ENCODE measurements around the gene GLS2.
"Not testable (repeated sequence)": the region's sequence is repeated elsewhere in the genome, so short reads cannot be mapped to it uniquely, and the experiment has no call there.

The GLS2 gene

DNA sequence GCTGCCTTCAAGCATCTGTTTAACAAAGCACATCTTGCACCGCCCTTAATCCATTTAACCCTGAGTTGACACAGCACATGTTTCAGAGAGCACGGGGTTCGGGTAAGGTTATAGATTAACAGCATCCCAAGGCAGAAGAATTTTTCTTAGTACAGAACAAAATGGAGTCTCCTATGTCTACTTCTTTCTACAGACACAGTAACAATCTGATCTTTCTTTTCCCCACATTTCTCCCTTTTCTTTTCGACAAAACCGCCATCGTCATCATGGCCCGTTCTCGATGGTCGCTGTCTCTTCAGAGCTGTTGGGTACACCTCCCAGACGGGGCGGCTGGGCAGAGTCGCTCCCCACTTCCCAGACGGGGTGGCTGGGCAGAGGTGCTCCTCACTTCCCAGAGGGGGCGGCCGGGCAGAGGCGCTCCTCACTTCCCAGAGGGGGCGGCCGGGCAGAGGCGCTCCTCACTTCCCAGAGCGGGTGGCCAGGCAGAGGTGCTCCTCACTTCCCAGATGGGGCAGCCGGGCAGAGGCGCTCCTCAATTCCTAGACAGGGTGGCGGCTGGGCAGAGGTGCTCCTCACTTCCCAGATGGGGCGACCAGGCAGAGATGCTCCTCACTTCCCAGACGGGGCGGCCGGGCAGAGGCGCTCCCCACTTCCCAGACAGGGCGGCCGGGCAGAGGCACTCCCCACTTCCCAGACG lies 5.6 kb upstream of the GLS2 start:
- not testable (repeated sequence) for DNase-seq (ENCODE audit: low read depth in 1 of 2, low spot score in 1 of 2)

- no peak for DNase-seq (ENCODE audit: low read depth in 1 of 2, low spot score in 1 of 2)
Observed at GRCh38 chr12:56490360-56490759, 2.4 kb upstream of the GLS2 start.

DNA sequence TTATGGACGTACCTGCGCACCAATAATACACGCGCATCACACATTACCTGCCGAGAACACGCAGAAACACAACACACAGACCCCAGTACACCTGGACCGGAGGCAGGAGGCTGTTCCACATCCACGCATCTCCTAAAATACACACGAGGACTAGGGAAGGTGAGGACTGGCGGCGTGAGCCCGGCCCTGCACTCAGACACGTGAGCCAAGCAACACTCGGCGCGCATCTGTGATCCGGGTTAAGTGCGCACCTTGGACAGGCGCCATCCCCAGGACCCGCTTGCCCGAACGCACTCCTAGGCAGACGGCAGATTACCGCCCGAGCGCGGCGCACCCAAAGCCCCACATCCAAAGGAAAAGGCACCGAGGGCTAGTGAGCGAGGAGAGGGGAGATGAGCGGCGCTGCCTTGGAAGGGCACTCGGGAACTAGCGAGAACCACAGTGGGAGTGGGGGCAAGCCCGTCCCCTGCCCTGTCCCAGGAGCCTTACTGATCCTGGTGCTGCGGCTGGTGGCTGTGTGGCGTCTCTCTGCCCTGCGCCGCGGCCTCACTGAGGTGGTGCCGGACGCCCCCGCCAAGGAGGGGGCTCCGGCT lies 417 bp downstream of the GLS2 start:
- no peak for DNase-seq (ENCODE audit: low read depth in 1 of 2, low spot score in 1 of 2)

GRCh38 chr12:56486694-56487093 lies 1.3 kb downstream of the GLS2 start:
- no peak for DNase-seq (ENCODE audit: low read depth in 1 of 2, low spot score in 1 of 2)

DNA sequence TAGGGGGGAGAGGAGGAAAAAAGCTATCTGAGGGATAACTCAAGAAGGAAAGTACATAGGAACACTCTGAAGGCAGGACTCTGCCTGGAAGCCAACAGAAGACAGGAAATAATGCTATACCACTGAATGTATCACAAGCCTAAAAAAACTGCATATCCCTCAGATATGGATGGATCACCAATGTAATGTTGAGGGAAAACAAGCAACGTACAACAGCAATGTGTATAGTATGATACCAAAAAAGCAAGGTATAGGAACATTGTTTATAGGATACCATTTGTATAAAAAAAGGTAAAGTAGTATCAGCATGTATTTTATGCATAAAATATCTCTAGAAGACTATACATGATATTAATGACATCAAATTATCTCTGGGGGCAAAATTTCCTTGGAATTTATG lies 3.4 kb downstream of the GLS2 start:
- DNase-seq (ENCODE audit: low read depth in 1 of 2, low spot score in 1 of 2): no peak

GRCh38 chr12:56479625-56480024 lies 8.3 kb downstream of the GLS2 start:
- DNase-seq (ENCODE audit: low read depth in 1 of 2, low spot score in 1 of 2): no peak

- no peak for DNase-seq (ENCODE audit: low read depth in 1 of 2, low spot score in 1 of 2)
Observed at GRCh38 chr12:56477521-56478225, 10.3 kb downstream of the GLS2 start.

DNA sequence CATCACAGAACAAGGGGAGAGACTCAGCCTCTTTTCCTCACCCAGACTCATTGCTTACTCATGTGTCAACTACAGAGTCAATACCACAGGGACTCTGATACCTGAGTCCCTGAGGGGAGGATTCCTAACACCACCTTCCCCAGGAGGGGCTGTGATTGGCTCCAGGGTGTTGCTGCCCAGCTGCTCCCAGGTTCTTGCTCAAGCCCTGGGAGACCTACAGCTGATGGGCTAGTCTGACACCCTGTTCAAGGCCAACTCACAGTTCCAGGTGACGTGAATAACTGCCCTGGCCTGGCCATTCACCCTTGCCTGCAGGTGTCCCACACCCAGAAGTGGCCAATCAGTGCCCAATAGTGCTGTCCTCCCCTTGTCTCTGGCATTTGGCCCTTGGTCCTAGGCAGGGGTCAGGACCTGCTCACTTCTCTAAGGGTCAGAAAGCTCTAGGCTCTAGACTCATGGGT lies 11.0 kb downstream of the GLS2 start:
- DNase-seq (ENCODE audit: low read depth in 1 of 2, low spot score in 1 of 2): no peak

DNA sequence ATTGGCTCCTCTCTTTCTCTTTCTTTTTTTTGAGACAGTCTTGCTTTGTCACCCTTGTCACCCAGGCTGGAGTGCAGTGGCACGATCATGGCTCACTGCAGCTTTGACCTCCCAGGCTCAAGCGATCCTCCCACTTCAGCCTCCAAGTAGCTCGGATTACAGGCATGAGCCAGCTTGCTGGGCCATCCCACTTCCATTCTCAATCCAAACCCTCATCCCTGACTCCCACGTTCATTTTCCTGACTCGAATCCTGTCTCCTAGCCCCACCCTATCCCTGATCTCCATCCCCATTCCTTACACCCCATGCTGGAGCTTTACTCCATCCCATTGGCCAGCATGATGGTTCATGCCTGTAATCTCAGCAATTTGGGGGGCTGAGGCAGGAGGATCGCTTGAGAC lies 11.8 kb downstream of the GLS2 start:
- DNase-seq (ENCODE audit: low read depth in 1 of 2, low spot score in 1 of 2): no peak

GRCh38 chr12:56474389-56474788 lies 13.6 kb downstream of the GLS2 start:
- no peak for DNase-seq (ENCODE audit: low read depth in 1 of 2, low spot score in 1 of 2)

DNA sequence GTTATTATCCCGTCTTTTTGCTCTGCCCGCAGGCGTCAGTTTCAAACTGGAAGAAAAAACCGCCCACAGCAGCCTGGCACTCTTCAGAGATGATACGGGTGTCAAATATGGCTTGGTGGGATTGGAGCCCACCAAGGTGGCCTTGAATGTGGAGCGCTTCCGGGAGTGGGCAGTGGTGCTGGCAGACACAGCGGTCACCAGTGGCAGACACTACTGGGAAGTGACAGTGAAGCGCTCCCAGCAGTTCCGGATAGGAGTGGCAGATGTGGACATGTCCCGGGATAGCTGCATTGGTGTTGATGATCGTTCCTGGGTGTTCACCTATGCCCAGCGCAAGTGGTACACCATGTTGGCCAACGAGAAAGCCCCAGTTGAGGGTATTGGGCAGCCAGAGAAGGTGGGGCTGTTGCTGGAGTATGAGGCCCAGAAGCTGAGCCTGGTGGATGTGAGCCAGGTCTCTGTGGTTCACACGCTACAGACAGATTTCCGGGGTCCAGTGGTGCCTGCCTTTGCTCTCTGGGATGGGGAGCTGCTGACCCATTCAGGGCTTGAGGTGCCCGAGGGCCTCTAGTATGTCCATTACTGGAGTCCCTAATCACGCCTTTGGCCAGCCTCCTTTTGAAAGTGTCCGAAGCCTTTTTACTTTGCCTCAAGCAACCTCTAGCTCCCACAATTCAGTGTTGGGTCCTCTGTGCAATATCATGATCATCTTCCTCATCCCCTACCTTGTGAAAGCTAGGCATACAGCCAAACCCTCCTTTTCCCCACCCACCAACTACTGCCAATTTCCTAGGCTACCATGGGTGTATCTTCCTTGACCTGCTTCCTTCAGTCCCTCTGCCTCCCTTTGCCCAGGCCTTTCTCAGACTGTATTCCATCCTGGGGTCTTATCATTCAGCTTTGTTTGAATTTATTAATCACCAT lies 18.7 kb downstream of the GLS2 start:
- no peak for DNase-seq (ENCODE audit: low read depth in 1 of 2, low spot score in 1 of 2)

DNA sequence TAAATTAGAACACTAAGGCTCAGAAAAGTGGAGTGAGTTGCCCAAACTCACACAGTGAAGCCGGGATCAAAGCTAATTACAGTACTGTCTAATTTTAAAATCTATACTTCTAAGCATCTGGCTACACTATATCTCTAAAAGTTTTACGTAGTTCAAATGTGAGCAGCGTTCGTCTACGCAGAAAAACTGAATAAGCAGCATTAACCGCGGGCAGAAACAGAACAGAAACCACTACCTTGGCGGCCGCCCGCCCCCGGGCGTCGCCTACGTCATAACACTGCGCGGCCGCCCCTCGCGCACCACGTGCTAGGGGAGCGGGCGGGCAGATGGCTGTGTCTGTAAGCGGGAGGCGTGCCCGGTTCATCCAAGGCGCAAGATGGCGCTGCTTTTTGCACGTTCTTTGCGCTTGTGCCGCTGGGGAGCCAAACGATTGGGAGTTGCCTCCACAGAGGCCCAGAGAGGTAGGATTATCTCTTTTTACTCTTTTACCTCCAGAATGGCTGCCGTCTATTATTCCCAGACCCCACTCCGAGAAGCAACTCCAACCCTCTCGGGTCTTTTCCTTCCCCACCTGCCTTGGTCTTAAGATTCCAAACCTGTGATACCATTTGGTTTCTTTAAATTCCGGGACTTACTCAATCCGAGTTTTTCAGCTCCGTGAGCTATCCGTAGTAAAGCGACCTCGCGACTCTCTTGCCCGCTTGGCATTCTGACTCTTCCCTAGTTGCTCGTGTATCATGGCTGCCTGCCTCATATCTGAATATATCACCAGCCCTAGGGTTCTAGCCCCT lies 19.6 kb downstream of the GLS2 start, which contains the start of gene SPRYD4:
Gene SPRYD4 (plus strand): TSS at position 363 of the 791 bp plus-strand sequence. CDS start 14 bp downstream, at position 377.
- DNase-seq (ENCODE audit: low read depth in 1 of 2, low spot score in 1 of 2): peak; percentile 89 to 90

GRCh38 chr12:56462565-56462964 lies 25.4 kb downstream of the GLS2 start:
- DNase-seq (ENCODE audit: low read depth in 1 of 2, low spot score in 1 of 2): no peak

DNA sequence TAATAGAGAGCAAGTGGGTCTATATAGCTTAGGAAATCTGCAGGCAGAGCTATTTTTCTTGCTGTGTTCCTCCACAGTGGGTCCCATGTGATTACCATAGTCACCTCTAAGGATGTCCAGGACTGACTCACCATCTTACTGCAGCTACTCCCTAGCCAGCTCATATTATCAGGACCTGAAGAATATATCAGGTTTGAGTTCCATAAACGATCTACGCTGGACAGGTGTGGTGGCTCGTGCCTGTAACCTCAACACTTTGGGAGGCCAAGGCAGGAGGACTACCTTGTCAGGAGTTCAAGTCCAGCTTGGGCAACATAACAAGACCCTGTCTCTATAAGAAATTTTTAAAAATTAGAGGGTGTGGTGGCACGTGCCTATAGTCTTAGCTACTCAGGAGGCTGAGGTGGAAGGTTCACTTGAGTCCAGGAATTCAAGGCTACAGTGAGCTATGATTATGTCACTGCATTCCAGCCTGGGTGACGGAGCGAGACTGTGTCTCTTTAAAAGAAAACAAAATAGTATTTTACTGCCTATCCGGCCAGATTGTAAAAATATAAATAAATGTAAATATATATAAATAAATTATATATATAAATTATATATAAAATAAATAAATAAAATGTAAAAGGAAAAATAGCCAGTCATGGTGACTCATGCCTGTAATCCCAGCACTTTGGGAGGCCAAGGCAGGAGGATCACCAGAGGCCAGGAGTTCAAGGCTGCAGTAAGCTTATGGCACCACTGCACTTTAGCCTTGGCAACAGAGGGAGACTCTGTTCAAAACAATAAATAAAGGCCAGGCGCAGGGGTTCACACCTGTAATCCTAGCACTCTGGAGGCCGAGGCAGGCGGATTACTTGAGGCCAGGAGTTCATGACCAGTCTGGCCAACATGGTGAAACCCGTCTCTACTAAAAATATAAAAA lies 26.5 kb downstream of the GLS2 start:
- DNase-seq (ENCODE audit: low read depth in 1 of 2, low spot score in 1 of 2): no peak

GRCh38 chr12:56457817-56458216 lies 30.1 kb downstream of the GLS2 start:
- no peak for DNase-seq (ENCODE audit: low read depth in 1 of 2, low spot score in 1 of 2)

DNA sequence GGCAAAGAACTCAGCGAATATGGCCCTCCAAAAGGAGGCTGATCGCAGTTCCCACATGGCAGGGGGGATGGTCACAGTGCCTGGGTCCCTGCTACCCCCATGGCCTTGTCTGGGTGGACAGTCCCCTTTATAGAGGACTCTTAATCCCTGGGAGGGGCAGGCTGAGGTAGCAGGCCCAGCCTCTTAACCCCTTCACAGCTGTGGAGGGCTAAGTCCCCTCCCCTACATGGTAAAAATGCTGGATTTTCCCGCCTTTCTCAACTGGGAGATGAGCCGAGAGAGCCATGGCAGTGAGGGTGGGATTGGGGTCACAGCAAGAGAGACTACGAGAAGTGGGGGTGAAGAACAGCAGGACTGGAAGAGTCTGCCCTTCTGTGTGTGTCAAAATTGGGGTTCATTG lies 33.4 kb downstream of the GLS2 start, which contains the start of gene MIP:
Gene MIP (minus strand): TSS at position 101 of the 400 bp plus-strand sequence. CDS start 44 bp downstream, at position 57.
- DNase-seq (ENCODE audit: low read depth in 1 of 2, low spot score in 1 of 2): no peak

- no peak for DNase-seq (ENCODE audit: low read depth in 1 of 2, low spot score in 1 of 2)
Observed at GRCh38 chr12:56451147-56451546, 36.8 kb downstream of the GLS2 start.

DNA sequence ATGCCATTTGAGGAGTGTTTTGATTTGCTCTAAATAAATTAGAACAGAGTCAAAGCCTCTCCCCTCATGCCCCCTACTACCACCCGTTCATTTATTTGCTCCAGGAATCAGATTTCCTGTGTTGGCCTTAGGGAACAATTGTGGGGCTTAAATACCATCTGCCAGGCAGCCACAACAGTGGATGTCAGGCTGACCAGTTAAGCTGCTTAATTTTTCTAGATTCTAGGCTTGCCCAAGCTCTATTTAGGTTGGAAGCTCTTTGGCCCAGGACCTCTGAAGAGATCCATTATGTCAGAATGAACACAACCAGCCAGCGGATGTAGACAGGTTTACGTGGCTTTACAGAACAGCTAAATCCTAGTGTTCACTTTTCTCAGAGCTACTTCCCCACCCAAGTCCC lies 37.7 kb downstream of the GLS2 start:
- no peak for DNase-seq (ENCODE audit: low read depth in 1 of 2, low spot score in 1 of 2)

DNA sequence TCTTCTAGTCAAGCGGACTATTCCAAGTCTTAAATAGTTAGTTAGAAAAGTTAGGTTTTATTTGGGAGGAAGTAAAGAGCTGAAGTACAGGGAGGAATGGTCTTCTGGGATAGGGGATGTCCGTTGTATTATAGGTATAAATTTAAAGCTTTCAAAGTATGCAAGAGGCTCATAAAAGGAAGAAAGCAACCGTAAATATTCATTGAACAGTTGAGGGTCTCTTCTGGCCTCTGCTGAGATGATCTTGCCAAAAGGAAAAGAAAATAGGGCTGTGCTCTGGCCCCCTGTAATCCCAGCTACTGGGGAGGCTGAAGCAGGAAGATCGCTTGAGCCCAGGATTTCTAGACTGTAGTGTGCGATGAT lies 38.4 kb downstream of the GLS2 start:
- no peak for DNase-seq (ENCODE audit: low read depth in 1 of 2, low spot score in 1 of 2)

Data from stimulated activated CD4-positive, alpha-beta T cell treated with anti-CD3 and anti-CD28 coated beads, Interleukin-15, amount 100 ng/mL, for 1 hour (primary cell).